ENCODE data around the gene DTX1. TPM values are rescaled to one million over a fixed set of nuclear protein-coding genes. Genes with fewer than 3 reads are reported as not detected.

The DTX1 gene
- total and polyA plus RNA-seq, 2 of the 8 experiments (the other 6 are each of a cell fraction or from before 2014, with no cell fraction given): 4.7 to 6.9 TPM

GRCh38 chr12:113082486-113083148 lies 26.1 kb downstream of the DTX1 start (continued):
- no peak for TF ChIP-seq CHD7 (IDR thresholded peaks at IDR 0.05; ENCODE audit: insufficient replicate concordance, low read length)
- TF ChIP-seq SP2 (IDR thresholded peaks at IDR 0.05; ENCODE audit: low read length): no peak
- TF ChIP-seq GABPA (IDR thresholded peaks at IDR 0.05; ENCODE audit: borderline replicate concordance, insufficient read depth, low read length): no peak
- no peak for TF ChIP-seq POLR2A (IDR thresholded peaks at IDR 0.05; ENCODE audit: control extremely low read depth in 1 of 2, low read depth in 2 of 2, low read length in 2 of 2)
- no peak for TF ChIP-seq KDM1A (IDR thresholded peaks at IDR 0.05; ENCODE audit: borderline replicate concordance, low read length)
